ENCODE data around the gene IRGQ. TPM values are rescaled to one million over a fixed set of nuclear protein-coding genes. Genes with fewer than 3 reads are reported as not detected.
A peak's percentile ranks its signal among the peaks of the same experiment; 100 is the strongest.
"Not testable (repeated sequence)": the region's sequence is repeated elsewhere in the genome, so short reads cannot be mapped to it uniquely, and the experiment has no call there.

The IRGQ gene
- total RNA-seq, 1 donor from 2014 or later, result 41.7 TPM

DNA sequence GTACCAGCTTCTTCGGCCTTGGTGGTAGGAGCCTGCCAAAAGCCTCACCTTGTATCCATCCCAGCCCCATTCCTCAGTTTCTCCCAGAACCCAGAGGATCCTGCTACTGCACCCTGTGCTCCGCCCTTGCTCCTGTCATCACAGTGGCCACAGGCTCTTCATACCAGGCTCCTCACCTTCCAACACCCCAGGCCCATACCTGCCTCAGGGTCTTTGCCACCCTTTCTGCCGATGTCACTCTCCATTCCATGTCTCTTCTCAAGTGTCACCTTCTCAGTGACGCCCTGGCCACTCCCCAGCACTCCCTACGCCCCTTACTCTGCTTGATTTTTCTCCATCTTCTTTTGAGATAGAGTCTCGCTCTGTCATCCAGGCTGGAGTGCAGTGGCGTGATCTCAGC is 13.9 kb upstream of the IRGQ start:
- no peaks in the 10 kb centered on the region for H3K9me3 Mint-ChIP-seq (ENCODE audit: low read depth)
- H3K27me3 Mint-ChIP-seq (ENCODE audit: low read depth), result no peaks in the 10 kb centered on the region
- no peak for DNase-seq (ENCODE audit: low spot score)
- no peak overlapping the region for H3K4me3 Mint-ChIP-seq (ENCODE audit: unreplicated experiment)
- peaks cover 24% of the 10 kb centered on the region for H3K36me3 Mint-ChIP-seq (ENCODE audit: low read depth)
- peak overlapping the region; percentile 29 for H3K27ac Mint-ChIP-seq (ENCODE audit: unreplicated experiment)
- peaks cover 8% of the 10 kb centered on the region for H3K4me1 Mint-ChIP-seq (ENCODE audit: low read depth)
- TF ChIP-seq, protein P1, sequence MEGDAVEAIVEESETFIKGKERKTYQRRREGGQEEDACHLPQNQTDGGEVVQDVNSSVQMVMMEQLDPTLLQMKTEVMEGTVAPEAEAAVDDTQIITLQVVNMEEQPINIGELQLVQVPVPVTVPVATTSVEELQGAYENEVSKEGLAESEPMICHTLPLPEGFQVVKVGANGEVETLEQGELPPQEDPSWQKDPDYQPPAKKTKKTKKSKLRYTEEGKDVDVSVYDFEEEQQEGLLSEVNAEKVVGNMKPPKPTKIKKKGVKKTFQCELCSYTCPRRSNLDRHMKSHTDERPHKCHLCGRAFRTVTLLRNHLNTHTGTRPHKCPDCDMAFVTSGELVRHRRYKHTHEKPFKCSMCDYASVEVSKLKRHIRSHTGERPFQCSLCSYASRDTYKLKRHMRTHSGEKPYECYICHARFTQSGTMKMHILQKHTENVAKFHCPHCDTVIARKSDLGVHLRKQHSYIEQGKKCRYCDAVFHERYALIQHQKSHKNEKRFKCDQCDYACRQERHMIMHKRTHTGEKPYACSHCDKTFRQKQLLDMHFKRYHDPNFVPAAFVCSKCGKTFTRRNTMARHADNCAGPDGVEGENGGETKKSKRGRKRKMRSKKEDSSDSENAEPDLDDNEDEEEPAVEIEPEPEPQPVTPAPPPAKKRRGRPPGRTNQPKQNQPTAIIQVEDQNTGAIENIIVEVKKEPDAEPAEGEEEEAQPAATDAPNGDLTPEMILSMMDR (IDR thresholded peaks at IDR 0.05), result no peak

DNA sequence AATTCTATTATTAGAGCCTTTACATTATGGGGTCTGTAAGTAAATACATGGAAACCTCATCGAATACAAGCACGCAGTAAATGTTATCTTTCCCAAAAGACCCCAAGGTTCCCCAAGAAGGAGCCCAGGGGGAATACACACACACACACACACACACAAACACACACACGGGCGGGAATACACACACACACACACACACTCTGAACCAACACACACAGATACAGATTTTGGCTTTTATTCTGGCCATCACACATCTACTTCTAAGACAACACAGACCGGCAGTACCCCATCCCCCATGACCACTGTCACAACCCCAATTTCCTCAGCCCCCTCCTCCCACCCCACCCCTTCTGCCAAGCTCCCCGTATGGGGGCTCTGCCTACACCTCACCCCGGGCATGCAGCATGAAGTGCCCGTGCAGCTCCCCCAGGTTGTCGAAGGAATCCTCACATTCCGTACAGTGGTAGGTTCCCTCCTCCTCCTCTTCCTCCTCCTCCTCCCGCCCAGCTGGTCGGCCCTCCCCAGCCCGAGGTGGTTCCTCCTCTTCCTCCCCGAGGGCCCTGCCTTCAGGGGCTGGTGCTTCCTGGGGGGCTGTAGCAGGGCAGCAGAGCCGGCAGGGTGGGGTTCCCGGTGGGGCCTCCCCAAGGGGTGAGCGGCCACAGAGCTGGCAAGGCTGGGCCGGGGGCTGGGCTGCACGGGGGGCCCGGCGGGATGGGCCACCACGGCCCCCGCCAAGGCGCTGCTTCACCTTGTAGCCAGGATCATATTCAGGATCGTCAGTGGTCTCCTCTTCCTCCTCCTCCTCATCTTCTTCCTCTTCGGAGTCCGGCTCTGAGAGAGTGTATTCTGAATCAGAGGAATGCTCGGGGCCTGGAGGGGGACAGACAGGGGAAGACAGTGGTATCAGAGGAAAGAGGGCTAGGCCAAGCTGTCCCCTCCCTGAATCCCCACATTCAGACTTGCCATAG is 11.6 kb upstream of the IRGQ start:
- no peak overlapping the region for H3K27ac Mint-ChIP-seq (ENCODE audit: unreplicated experiment)
- H3K27me3 Mint-ChIP-seq (ENCODE audit: low read depth), result no peaks in the 10 kb centered on the region
- peaks cover 8% of the 10 kb centered on the region for H3K4me1 Mint-ChIP-seq (ENCODE audit: low read depth)
- no peak for DNase-seq (ENCODE audit: low spot score)
- no peak overlapping the region for H3K4me3 Mint-ChIP-seq (ENCODE audit: unreplicated experiment)
- H3K9me3 Mint-ChIP-seq (ENCODE audit: low read depth), result no peaks in the 10 kb centered on the region
- H3K36me3 Mint-ChIP-seq (ENCODE audit: low read depth), result peaks cover 12% of the 10 kb centered on the region
- TF ChIP-seq, protein P1 (IDR thresholded peaks at IDR 0.05), result no peak

DNA sequence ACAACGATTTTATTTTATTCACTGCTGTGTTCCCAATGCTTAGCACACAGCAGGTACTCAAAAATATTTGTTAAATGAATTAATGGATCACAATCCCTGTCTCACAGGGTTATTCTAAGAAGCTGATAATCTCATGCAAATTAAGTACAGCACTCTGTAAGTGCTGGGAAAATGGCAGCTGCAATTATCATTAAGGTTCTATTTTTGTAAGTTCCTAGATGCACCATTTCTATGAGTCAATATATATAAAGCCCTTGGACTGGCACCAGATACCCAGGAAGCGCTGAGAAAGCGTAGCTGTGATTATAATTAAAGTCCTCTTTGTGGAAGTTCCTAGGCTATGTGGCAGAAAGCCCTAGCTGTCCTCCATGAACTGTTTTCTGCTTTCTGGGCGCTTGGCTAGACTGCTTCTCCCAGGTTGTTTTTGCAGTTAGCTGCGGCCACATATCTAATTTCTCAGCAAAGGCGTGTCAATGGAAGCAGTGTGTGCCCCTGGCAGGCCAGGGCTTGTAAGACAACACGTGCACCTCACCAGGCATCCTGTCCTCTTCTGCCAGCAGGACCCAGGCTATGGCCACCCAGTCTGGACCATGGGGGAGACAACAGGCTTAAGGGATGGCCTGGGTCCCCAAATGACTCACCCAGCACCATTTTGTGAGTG is 10.8 kb upstream of the IRGQ start:
- TF ChIP-seq, protein P1 (IDR thresholded peaks at IDR 0.05), result no peak
- no peak for DNase-seq (ENCODE audit: low spot score)
- Mint-ChIP-seq H3K27me3 (ENCODE audit: low read depth) (no peaks in the 10 kb centered on the region), H3K9me3 (ENCODE audit: low read depth) (no peaks in the 10 kb centered on the region), H3K4me1 (ENCODE audit: low read depth) (peaks cover 8% of the 10 kb centered on the region), H3K27ac (ENCODE audit: unreplicated experiment) (no peak overlapping the region), H3K4me3 (ENCODE audit: unreplicated experiment) (no peak overlapping the region), H3K36me3 (ENCODE audit: low read depth) (peaks cover 6% of the 10 kb centered on the region)

DNA sequence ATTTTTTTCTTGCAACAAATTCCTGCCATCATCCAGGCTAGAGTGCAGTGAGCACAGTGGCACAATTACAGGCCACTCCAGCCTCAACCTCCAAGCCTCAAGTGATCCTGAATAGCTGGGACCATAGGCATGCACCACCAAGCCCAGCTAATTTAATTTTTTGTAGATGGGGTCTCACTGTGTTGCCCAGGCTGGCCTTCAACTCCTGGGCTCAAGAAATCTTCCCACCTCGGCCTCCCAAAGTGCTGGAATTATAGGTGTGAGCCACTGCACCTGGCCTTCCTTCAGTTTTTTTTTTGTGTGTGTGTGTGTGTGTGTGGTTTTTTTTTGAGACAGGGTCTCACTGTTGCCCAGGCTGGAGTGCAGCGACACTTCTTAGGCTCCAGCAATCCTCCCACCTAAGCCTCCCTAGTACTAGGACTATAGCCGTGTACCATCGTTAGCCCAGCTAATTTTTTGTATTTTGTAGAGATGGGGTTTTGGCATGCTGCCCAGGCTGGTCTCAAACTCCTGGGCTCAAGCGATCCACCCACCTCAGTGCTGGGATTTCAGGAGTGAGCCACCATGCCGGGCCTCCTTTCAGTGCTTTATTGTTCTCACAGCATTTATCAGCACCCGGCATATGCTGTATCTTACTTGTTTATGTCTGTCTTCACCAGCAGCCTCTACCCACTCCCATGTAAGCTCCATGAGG is 10.1 kb upstream of the IRGQ start:
- TF ChIP-seq, protein P1 (IDR thresholded peaks at IDR 0.05), result no peak
- DNase-seq (ENCODE audit: low spot score), result no peak
- peaks cover 5% of the 10 kb centered on the region for H3K36me3 Mint-ChIP-seq (ENCODE audit: low read depth)
- no peaks in the 10 kb centered on the region for H3K9me3 Mint-ChIP-seq (ENCODE audit: low read depth)
- peaks cover 7% of the 10 kb centered on the region for H3K4me1 Mint-ChIP-seq (ENCODE audit: low read depth)
- H3K27ac Mint-ChIP-seq (ENCODE audit: unreplicated experiment), result no peak overlapping the region
- no peak overlapping the region for H3K4me3 Mint-ChIP-seq (ENCODE audit: unreplicated experiment)
- no peaks in the 10 kb centered on the region for H3K27me3 Mint-ChIP-seq (ENCODE audit: low read depth)

DNA sequence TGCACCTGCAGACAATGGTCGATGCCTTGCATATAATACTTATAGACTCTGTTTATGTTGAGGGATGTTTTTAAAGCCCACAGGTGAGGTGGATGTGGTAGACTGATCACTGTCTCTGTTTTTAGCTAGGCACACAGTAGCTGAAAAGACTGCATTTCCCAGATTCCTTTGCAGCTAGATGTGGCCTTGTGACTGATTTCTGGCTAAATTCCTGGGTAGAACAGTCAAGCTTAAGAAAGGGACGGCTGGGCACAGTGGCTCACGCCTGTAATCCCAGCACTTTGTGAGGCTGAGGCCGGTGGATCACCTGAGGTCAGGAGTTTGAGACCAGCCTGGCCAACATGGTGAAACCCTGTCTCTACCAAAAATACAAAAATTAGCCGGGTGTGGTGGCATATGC is 4.4 kb upstream of the IRGQ start:
- not testable (repeated sequence) for H3K36me3 Mint-ChIP-seq (ENCODE audit: low read depth); H3K9me3 Mint-ChIP-seq (ENCODE audit: low read depth); DNase-seq (ENCODE audit: low spot score); H3K27me3 Mint-ChIP-seq (ENCODE audit: low read depth); H3K27ac Mint-ChIP-seq (ENCODE audit: unreplicated experiment); H3K4me3 Mint-ChIP-seq (ENCODE audit: unreplicated experiment)
- H3K4me1 Mint-ChIP-seq (ENCODE audit: low read depth), result peaks cover 22% of the 10 kb centered on the region

Measured in chondrocyte (in vitro differentiated cells).